OCI-LY7 (cell line): Measurements from ENCODE around the gene CPNE5.

ENCODE experiments used
- EZH2phosphoT487 ChIP-seq: fragments of 200-600 bp; sonication (generic); IDR thresholded peaks from 2 replicates; pipeline ENCODE4 v1.6.1; 2018; ENCODE audit warnings: low read depth, borderline replicate concordance, mild to moderate bottlenecking, mixed run types, antibody characterized with exemption, low read length, moderate library complexity, mixed read lengths
- TF ChIP-seq, protein P1 (sequence below): fragments of 200-600 bp; sonication (generic); conservative IDR thresholded peaks from 2 replicates; pipeline ENCODE4 v1.5.1; 2014; ENCODE audit warnings: mild to moderate bottlenecking, antibody characterized with exemption, low read length, moderate library complexity, mixed read lengths

DNA sequence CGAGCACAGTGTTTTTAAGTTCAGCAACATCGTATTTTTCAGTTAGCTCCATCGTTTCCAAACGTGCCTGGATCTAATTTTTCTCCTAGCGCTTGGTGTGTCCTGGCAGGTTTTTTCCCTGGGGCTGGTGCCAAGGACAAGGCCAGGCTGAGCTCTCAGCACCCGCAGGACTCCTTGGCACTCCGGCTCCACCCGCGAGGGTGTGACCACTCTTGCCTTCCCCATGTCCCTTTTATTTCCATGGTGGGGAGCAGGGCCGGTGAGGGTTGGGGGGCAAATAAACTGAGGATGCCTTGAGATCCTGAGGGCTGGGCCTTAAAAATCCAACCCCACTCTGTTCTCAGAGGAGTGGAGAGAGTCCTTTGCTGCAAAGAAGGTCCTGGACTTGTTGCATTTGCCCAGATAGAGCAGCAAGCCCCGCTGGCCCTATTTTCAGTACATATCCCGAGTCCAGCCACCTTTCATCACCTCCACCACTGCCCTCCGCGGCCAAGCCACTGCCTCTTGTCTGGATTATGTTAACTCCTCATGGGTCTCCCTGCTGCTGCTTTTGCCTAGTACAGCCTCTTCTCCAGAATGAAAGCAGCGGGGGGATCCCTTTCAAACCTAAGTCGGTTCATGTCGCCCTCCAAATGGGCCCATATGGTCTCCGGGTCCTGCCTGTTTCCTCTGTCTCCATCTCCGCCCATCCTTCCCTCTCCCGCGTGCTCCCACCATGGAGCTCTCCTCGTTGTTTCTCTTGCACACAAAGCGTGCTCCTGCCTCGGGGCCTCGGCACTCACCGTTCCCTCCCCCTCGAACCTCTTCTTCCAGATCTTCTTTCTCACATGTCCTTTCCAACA, 146.2 kb downstream of the CPNE5 start:
- TF ChIP-seq, protein P1, sequence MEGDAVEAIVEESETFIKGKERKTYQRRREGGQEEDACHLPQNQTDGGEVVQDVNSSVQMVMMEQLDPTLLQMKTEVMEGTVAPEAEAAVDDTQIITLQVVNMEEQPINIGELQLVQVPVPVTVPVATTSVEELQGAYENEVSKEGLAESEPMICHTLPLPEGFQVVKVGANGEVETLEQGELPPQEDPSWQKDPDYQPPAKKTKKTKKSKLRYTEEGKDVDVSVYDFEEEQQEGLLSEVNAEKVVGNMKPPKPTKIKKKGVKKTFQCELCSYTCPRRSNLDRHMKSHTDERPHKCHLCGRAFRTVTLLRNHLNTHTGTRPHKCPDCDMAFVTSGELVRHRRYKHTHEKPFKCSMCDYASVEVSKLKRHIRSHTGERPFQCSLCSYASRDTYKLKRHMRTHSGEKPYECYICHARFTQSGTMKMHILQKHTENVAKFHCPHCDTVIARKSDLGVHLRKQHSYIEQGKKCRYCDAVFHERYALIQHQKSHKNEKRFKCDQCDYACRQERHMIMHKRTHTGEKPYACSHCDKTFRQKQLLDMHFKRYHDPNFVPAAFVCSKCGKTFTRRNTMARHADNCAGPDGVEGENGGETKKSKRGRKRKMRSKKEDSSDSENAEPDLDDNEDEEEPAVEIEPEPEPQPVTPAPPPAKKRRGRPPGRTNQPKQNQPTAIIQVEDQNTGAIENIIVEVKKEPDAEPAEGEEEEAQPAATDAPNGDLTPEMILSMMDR: no peak
- no peak for TF ChIP-seq EZH2phosphoT487
